Sigmoid colon (tissue), 3 donors: ENCODE measurements around the gene CBFA2T2.

Experiments used
- POLR2A ChIP-seq, 2 donors: fragments of 450-650 bp; IDR thresholded peaks; one replicate each; pipeline ENCODE4 v1.6.1; 2016; ENCODE audit warnings: antibody characterized with exemption in 2 of 2, mild to moderate bottlenecking in 2 of 2, moderate library complexity in 2 of 2
- TF ChIP-seq, protein P1 (sequence below), 4 experiments: fragments of 450-650 bp in 3 of 4; fragments of 200-600 bp in 1 of 4; IDR thresholded peaks; one replicate each; pipeline ENCODE4 v1.5.1; 2016 to 2019; ENCODE audit warnings: antibody characterized with exemption in 4 of 4, mild to moderate bottlenecking in 3 of 4, moderate library complexity in 2 of 4

DNA sequence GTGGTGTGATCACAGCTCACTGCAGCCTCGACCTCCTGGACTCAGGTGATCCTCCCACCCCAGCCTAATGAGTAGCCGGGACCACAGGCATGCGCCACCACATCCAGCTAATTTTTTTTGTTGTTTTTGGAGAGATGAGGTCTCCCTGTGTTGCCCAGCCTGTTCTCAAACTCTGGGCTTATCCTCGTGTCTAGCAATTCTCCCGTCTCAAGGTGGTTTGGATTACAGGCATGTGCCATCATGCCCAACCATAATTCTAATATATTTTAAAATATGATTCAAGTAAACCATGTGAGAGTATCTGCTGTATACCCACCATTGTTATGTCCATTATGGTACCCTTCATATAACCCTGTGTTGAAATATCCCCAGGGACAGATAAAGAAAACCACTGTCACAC, 112.0 kb downstream of the CBFA2T2 start:
- TF ChIP-seq, protein P1, sequence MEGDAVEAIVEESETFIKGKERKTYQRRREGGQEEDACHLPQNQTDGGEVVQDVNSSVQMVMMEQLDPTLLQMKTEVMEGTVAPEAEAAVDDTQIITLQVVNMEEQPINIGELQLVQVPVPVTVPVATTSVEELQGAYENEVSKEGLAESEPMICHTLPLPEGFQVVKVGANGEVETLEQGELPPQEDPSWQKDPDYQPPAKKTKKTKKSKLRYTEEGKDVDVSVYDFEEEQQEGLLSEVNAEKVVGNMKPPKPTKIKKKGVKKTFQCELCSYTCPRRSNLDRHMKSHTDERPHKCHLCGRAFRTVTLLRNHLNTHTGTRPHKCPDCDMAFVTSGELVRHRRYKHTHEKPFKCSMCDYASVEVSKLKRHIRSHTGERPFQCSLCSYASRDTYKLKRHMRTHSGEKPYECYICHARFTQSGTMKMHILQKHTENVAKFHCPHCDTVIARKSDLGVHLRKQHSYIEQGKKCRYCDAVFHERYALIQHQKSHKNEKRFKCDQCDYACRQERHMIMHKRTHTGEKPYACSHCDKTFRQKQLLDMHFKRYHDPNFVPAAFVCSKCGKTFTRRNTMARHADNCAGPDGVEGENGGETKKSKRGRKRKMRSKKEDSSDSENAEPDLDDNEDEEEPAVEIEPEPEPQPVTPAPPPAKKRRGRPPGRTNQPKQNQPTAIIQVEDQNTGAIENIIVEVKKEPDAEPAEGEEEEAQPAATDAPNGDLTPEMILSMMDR (IDR thresholded peaks at IDR 0.05), result no peak
- no peak for TF ChIP-seq POLR2A (IDR thresholded peaks at IDR 0.05)
